ENCODE data around the gene EEF2K. TPM values are rescaled to one million over a fixed set of nuclear protein-coding genes. Genes with fewer than 3 reads are reported as not detected.

EEF2K gene
- total and polyA plus RNA-seq, 2 of the 13 experiments (the other 11 are each of a cell fraction or from before 2014, with no cell fraction given), result 22.0 to 23.8 TPM

DNA sequence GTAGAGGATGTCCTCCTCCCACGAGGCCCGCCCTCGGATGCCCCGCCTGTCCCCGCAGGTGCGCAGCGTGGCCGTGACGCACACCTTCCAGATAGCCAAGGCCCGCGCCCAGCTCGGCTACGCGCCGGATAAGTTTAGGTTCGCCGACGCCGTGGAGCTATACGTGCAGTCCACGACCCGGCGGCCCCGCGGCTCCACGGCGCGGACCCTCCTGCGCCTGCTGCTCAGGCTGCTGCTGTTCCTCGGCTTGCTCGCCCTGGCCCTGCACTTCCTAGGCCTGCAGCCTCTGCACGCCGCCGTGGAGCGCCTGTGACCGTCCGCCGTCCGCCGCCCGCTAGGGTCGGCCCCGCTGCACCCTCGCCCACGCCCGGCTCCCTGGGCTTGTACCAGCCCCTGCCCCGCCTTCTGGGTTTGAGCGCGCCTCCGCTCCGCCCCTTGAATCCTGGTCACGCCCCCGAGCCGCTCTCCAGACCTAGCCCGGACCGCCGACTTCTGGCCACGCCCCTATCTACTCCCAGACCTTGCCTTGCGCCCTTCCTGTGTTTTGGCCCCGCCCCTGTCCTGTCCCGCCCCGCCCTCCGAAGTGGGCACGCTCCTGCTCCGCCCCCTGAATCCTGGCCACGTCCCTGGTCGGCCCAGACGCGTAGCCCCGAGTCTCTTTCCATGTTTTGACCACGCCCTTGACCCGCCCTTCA, 15.8 kb upstream of the EEF2K start (continued):
- TF ChIP-seq, protein P1, sequence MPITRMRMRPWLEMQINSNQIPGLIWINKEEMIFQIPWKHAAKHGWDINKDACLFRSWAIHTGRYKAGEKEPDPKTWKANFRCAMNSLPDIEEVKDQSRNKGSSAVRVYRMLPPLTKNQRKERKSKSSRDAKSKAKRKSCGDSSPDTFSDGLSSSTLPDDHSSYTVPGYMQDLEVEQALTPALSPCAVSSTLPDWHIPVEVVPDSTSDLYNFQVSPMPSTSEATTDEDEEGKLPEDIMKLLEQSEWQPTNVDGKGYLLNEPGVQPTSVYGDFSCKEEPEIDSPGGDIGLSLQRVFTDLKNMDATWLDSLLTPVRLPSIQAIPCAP (CRISPR knock-in tag; IDR thresholded peaks at IDR 0.05; ENCODE audit: low read depth), result 0 out of 2 replicates have a peak, but pooled peaks have one; percentile 47
- TF ChIP-seq, protein P2, sequence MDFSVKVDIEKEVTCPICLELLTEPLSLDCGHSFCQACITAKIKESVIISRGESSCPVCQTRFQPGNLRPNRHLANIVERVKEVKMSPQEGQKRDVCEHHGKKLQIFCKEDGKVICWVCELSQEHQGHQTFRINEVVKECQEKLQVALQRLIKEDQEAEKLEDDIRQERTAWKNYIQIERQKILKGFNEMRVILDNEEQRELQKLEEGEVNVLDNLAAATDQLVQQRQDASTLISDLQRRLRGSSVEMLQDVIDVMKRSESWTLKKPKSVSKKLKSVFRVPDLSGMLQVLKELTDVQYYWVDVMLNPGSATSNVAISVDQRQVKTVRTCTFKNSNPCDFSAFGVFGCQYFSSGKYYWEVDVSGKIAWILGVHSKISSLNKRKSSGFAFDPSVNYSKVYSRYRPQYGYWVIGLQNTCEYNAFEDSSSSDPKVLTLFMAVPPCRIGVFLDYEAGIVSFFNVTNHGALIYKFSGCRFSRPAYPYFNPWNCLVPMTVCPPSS (IDR thresholded peaks at IDR 0.05), result no peak
- no peak for TF ChIP-seq FLYWCH1 (CRISPR knock-in tag; IDR thresholded peaks at IDR 0.05)
- TF ChIP-seq, protein P3, sequence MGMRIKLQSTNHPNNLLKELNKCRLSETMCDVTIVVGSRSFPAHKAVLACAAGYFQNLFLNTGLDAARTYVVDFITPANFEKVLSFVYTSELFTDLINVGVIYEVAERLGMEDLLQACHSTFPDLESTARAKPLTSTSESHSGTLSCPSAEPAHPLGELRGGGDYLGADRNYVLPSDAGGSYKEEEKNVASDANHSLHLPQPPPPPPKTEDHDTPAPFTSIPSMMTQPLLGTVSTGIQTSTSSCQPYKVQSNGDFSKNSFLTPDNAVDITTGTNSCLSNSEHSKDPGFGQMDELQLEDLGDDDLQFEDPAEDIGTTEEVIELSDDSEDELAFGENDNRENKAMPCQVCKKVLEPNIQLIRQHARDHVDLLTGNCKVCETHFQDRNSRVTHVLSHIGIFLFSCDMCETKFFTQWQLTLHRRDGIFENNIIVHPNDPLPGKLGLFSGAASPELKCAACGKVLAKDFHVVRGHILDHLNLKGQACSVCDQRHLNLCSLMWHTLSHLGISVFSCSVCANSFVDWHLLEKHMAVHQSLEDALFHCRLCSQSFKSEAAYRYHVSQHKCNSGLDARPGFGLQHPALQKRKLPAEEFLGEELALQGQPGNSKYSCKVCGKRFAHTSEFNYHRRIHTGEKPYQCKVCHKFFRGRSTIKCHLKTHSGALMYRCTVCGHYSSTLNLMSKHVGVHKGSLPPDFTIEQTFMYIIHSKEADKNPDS (CRISPR knock-in tag; IDR thresholded peaks at IDR 0.05), result peak; percentile 45; the same call in 1 of the 2 replicates
- peak; percentile 86 for TF ChIP-seq GFI1 (CRISPR knock-in tag; IDR thresholded peaks at IDR 0.05; ENCODE audit: borderline replicate concordance)
- TF ChIP-seq, protein P4, sequence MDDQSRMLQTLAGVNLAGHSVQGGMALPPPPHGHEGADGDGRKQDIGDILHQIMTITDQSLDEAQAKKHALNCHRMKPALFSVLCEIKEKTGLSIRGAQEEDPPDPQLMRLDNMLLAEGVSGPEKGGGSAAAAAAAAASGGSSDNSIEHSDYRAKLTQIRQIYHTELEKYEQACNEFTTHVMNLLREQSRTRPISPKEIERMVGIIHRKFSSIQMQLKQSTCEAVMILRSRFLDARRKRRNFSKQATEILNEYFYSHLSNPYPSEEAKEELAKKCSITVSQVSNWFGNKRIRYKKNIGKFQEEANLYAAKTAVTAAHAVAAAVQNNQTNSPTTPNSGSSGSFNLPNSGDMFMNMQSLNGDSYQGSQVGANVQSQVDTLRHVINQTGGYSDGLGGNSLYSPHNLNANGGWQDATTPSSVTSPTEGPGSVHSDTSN (CRISPR knock-in tag; IDR thresholded peaks at IDR 0.05; ENCODE audit: borderline replicate concordance), result 0 out of 2 replicates have a peak, but pooled peaks have one; percentile 41
- TF ChIP-seq SOX6 (IDR thresholded peaks at IDR 0.05), result no peak
- peak; percentile 55; the same call in 1 of the 2 replicates for TF ChIP-seq SOX6 (CRISPR knock-in tag; IDR thresholded peaks at IDR 0.05)
- TF ChIP-seq ZNF468 (CRISPR knock-in tag; IDR thresholded peaks at IDR 0.05), result no peak
- TF ChIP-seq ZNF891 (CRISPR knock-in tag; IDR thresholded peaks at IDR 0.05), result peak; percentile 88
- TF ChIP-seq ZNF7 (CRISPR knock-in tag; IDR thresholded peaks at IDR 0.05), result no peak
- TF ChIP-seq, protein P5, sequence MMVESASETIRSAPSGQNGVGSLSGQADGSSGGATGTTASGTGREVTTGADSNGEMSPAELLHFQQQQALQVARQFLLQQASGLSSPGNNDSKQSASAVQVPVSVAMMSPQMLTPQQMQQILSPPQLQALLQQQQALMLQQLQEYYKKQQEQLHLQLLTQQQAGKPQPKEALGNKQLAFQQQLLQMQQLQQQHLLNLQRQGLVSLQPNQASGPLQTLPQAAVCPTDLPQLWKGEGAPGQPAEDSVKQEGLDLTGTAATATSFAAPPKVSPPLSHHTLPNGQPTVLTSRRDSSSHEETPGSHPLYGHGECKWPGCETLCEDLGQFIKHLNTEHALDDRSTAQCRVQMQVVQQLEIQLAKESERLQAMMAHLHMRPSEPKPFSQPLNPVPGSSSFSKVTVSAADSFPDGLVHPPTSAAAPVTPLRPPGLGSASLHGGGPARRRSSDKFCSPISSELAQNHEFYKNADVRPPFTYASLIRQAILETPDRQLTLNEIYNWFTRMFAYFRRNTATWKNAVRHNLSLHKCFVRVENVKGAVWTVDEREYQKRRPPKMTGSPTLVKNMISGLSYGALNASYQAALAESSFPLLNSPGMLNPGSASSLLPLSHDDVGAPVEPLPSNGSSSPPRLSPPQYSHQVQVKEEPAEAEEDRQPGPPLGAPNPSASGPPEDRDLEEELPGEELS (CRISPR knock-in tag; IDR thresholded peaks at IDR 0.05), result peak; percentile 58
- peak; percentile 54 for TF ChIP-seq AGO2 (optimal IDR thresholded peaks at IDR 0.05; ENCODE audit: low read depth, low read length)
- no peak for TF ChIP-seq SSRP1 (CRISPR knock-in tag; IDR thresholded peaks at IDR 0.05)
- no peak for TF ChIP-seq DNMT3B (CRISPR knock-in tag; conservative IDR thresholded peaks at IDR 0.05)
- TF ChIP-seq ZNF782 (CRISPR knock-in tag; IDR thresholded peaks at IDR 0.05; ENCODE audit: borderline replicate concordance), result peak; percentile 91
- no peak for TF ChIP-seq ZNF737 (CRISPR knock-in tag; IDR thresholded peaks at IDR 0.05; ENCODE audit: borderline replicate concordance)
- TF ChIP-seq, protein P6, sequence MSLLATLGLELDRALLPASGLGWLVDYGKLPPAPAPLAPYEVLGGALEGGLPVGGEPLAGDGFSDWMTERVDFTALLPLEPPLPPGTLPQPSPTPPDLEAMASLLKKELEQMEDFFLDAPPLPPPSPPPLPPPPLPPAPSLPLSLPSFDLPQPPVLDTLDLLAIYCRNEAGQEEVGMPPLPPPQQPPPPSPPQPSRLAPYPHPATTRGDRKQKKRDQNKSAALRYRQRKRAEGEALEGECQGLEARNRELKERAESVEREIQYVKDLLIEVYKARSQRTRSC (CRISPR knock-in tag; IDR thresholded peaks at IDR 0.05; ENCODE audit: low read depth), result peak; percentile 94; the same call in 1 of the 2 replicates
- TF ChIP-seq, protein P7, sequence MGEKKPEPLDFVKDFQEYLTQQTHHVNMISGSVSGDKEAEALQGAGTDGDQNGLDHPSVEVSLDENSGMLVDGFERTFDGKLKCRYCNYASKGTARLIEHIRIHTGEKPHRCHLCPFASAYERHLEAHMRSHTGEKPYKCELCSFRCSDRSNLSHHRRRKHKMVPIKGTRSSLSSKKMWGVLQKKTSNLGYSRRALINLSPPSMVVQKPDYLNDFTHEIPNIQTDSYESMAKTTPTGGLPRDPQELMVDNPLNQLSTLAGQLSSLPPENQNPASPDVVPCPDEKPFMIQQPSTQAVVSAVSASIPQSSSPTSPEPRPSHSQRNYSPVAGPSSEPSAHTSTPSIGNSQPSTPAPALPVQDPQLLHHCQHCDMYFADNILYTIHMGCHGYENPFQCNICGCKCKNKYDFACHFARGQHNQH (CRISPR knock-in tag; IDR thresholded peaks at IDR 0.05), result peak; percentile 76
- no peak for TF ChIP-seq HMG20B (CRISPR knock-in tag; conservative IDR thresholded peaks at IDR 0.05)

Data from HepG2 (cell line).